Right lobe of liver (tissue), 6 donors: Measurements from ENCODE around the gene CTDSPL. TPM values are rescaled to one million over a fixed set of nuclear protein-coding genes. Genes with fewer than 3 reads are reported as not detected.

Source experiments
- ATAC-seq, 4 donors: fragments of 200-7000 bp; cut with Tn5 transposase; one replicate each; pipeline ENCODE4 v1.9.1; 2020; ENCODE audit warnings: mild to moderate bottlenecking in 4 of 4, moderate library complexity in 4 of 4
- DNase-seq, 3 donors: peaks; one replicate each; pipeline ENCODE4 v3.0.0-alpha.2; 2020
- H3K27ac ChIP-seq, 3 donors: fragments of 200-600 bp; one replicate each; pipeline ENCODE4 v1.8.0; 2022
- H3K27me3 ChIP-seq, 2 donors: fragments of 200-600 bp; one replicate each; pipeline ENCODE4 v1.8.0; 2022
- H3K36me3 ChIP-seq, 4 donors: fragments of 200-600 bp; sonication (generic) in 1 of 4; one replicate each; pipeline versions ENCODE4 v1.5.1 to v1.8.0; 2017 to 2022; ENCODE audit warnings: control low read depth in 1 of 4
- H3K4me1 ChIP-seq, 4 donors: fragments of 200-600 bp; sonication (generic) in 1 of 4; one replicate each; pipeline versions ENCODE4 v1.5.1 to v1.8.0; 2017 to 2022; ENCODE audit warnings: control low read depth in 1 of 4
- H3K4me3 ChIP-seq, 3 donors: fragments of 200-600 bp; one replicate each; pipeline ENCODE4 v1.8.0; 2022
- H3K9me3 ChIP-seq, 4 donors: fragments of 200-600 bp; sonication (generic) in 1 of 4; one replicate each; pipeline versions ENCODE4 v1.5.1 to v1.8.0; 2017 to 2022; ENCODE audit warnings: control low read depth in 1 of 4
- POLR2A ChIP-seq: fragments of 450-650 bp; IDR thresholded peaks from one replicate; pipeline ENCODE4 v1.6.1; 2017; ENCODE audit warnings: antibody characterized with exemption, mild to moderate bottlenecking
- WGBS: methylation state at CpG from one replicate; pipeline ENCODE4 v1.1.6; 2018; ENCODE audit warnings: low coverage, low lambda C conversion rate; ENCODE audit not compliant: insufficient coverage; ENCODE audit errors: missing lambda C conversion rate; 5-methylcytosine and 5-hydroxymethylcytosine counted together
- intact Hi-C, 2 donors: fragments of 100-400 bp; cut with DNase I; formaldehyde crosslinking; loops; one replicate each; pipeline versions ENCODE4 v1.11.2 to v1.14.1; 2022
- total RNA-seq, 6 experiments: library from RNA; depleted of rRNA in 2 of 6; stranded (reverse); fragments of >200 nt in 2 of 6; fragmentation: NEBNext Ultra II Directional in 3 of 6; extraction: Animal tissue kit (Norgen Biotek cat#: 25700) in 3 of 6; gene quantifications; one replicate each; pipeline versions ENCODE4 v1.1.0 to v1.2.4, GENCODE V29; 2016 to 2023
- TF ChIP-seq, protein P1 (sequence below), 4 donors: fragments of 200-600 bp in 3 of 4; fragments of 450-650 bp in 1 of 4; IDR thresholded peaks; one replicate each; pipeline versions ENCODE4 v1.5.1 to v1.8.0; 2016 to 2022; ENCODE audit warnings: antibody characterized with exemption in 4 of 4, mild to moderate bottlenecking in 2 of 4
- donor health status: DM: no; HTN: yes; CAD: no.
- donor health status: DM: no; HTN: no; CAD: no.
- donor health status: DM: no; HTN: no; CAD: no.
- donor health status: DM: no; HTN: yes; CAD: no.
- donor health status: DM: no; HTN: yes; CAD: no.

Gene CTDSPL
- total RNA-seq, 6 experiments from 2014 or later = 14.9 to 22.8 (median 18.0) TPM

- TF ChIP-seq, protein P1, sequence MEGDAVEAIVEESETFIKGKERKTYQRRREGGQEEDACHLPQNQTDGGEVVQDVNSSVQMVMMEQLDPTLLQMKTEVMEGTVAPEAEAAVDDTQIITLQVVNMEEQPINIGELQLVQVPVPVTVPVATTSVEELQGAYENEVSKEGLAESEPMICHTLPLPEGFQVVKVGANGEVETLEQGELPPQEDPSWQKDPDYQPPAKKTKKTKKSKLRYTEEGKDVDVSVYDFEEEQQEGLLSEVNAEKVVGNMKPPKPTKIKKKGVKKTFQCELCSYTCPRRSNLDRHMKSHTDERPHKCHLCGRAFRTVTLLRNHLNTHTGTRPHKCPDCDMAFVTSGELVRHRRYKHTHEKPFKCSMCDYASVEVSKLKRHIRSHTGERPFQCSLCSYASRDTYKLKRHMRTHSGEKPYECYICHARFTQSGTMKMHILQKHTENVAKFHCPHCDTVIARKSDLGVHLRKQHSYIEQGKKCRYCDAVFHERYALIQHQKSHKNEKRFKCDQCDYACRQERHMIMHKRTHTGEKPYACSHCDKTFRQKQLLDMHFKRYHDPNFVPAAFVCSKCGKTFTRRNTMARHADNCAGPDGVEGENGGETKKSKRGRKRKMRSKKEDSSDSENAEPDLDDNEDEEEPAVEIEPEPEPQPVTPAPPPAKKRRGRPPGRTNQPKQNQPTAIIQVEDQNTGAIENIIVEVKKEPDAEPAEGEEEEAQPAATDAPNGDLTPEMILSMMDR (IDR thresholded peaks at IDR 0.05) = no peak
- no peak for TF ChIP-seq POLR2A
- DNase-seq (no peak), ATAC-seq (no peak)
- Histone ChIP-seq H3K36me3 (no peaks in the 10 kb centered on the region), H3K4me3 (no peak overlapping the region), H3K27ac (no peak overlapping the region), H3K27me3 (no peaks in the 10 kb centered on the region), H3K4me1 (peaks cover 0 to 14% (median 5%) of the 10 kb centered on the region in 4 donors), H3K9me3 (no peaks in the 10 kb centered on the region)
- intact Hi-C loops = no loop called here
- WGBS = 89% methylated on average over 1 of the region's 1 CpG
Measured at GRCh38 chr3:37916685-37917084, 55.0 kb downstream of the CTDSPL start.

DNA sequence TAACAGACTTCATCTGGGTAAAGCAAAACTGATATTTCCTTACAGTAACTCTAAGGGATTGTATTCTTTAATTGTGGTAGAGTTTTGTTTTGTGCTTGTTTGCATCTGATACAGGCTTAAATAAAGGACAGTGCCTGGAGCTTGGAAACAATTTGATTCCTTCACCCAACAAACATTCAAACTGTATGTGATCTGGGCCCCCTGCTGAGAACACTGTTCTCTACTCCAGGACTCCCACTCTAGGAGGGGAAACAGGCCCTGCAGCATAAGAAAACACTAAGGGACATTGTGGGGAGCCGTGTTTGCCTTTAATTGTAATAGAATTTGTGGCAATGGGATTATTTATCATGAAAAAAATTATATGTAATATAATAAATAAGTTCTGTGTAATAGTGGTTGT, 56.9 kb downstream of the CTDSPL start:
- no peak for ATAC-seq
- 40% methylated on average over 1 of the region's 1 CpG for WGBS
- no peaks in the 10 kb centered on the region for H3K9me3 ChIP-seq
- no peak overlapping the region for H3K4me3 ChIP-seq
- no peaks in the 10 kb centered on the region for H3K36me3 ChIP-seq
- DNase-seq = no peak
- H3K4me1 ChIP-seq = peaks cover 0 to 34% (median 19%) of the 10 kb centered on the region in 4 donors
- H3K27me3 ChIP-seq = no peaks in the 10 kb centered on the region
- no peak overlapping the region for H3K27ac ChIP-seq
- no peak for TF ChIP-seq POLR2A
- TF ChIP-seq, protein P1 (IDR thresholded peaks at IDR 0.05) = no peak
- intact Hi-C loops = no loop called here

- TF ChIP-seq, protein P1 (IDR thresholded peaks at IDR 0.05) = no peak
- no peak for TF ChIP-seq POLR2A
- no peaks in the 10 kb centered on the region for H3K36me3 ChIP-seq
- H3K9me3 ChIP-seq = no peaks in the 10 kb centered on the region
- intact Hi-C loops = no loop called here
- no peak overlapping the region for H3K4me3 ChIP-seq
- peaks cover 0 to 48% (median 27%) of the 10 kb centered on the region in 4 donors for H3K4me1 ChIP-seq
- no peaks in the 10 kb centered on the region for H3K27me3 ChIP-seq
- DNase-seq = no peak
- 87% methylated on average over 3 of the region's 4 CpGs for WGBS
- ATAC-seq = no peak
- no peak overlapping the region for H3K27ac ChIP-seq
Measured at GRCh38 chr3:37920156-37920699, 58.5 kb downstream of the CTDSPL start.

DNA sequence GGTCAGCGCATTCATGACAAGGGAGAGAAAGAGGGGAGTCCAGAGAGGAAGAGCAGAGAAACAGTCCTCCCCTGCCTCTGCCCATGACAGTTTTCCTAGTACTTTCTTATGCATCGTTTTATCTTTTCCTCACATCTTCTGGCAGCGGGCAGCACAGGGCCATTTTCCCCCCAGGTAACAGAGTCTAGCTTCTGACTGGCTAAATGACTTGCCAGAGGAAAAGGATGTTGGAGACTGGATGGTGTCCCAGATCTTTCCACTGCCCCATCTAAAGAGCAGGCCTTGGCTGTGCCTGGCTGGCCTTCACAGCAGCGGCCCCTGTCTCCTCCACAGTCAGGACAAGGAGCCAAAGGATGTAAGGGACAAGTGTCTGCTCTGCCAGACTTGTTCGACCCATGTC, 59.3 kb downstream of the CTDSPL start:
- Histone ChIP-seq H3K27ac (no peak overlapping the region), H3K27me3 (no peaks in the 10 kb centered on the region), H3K36me3 (no peaks in the 10 kb centered on the region), H3K9me3 (no peaks in the 10 kb centered on the region), H3K4me1 (peaks cover 0 to 48% (median 27%) of the 10 kb centered on the region in 4 donors), H3K4me3 (no peak overlapping the region)
- DNase-seq (no peak), ATAC-seq (no peak)
- 83% methylated on average over 3 of the region's 5 CpGs for WGBS
- intact Hi-C loops = no loop called here
- TF ChIP-seq, protein P1 (IDR thresholded peaks at IDR 0.05) = no peak
- no peak for TF ChIP-seq POLR2A
